OCI-LY7 (cell line): Measurements from ENCODE around the gene MAN1A1.

Source experiments
- CTCF ChIP-seq: fragments of 200-600 bp; sonication (generic); conservative IDR thresholded peaks from 2 replicates; pipeline ENCODE4 v1.5.1; 2014; ENCODE audit warnings: mild to moderate bottlenecking, antibody characterized with exemption, low read length, moderate library complexity, mixed read lengths
- EZH2phosphoT487 ChIP-seq: fragments of 200-600 bp; sonication (generic); IDR thresholded peaks from 2 replicates; pipeline ENCODE4 v1.6.1; 2018; ENCODE audit warnings: low read depth, borderline replicate concordance, mild to moderate bottlenecking, mixed run types, antibody characterized with exemption, low read length, moderate library complexity, mixed read lengths

DNA sequence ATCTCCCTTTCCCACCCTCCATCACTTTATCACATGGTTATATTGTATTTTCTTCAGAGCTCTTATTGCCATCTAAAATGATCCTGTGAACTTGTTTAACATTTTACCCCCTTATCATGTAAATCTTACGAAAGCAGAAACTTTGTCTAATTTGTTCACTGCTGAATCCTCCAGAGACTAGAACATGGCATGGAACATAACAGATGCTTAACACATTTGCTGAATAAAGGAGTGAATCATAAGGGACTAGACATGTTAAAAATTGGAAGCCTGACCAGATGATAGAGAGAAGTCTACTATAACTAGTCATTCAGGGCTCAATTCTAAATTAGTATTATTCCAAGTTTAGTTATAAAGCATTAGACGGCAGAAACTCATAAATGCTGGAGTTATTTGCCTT is 73.3 kb downstream of the MAN1A1 start:
- no peak for TF ChIP-seq CTCF
- no peak for TF ChIP-seq EZH2phosphoT487
